ENCODE measurements around the gene NTM. TPM values are rescaled to one million over a fixed set of nuclear protein-coding genes. Genes with fewer than 3 reads are reported as not detected.
"Not testable (repeated sequence)": the region's sequence is repeated elsewhere in the genome, so short reads cannot be mapped to it uniquely, and the experiment has no call there.

The NTM gene
- total RNA-seq, 2 donors from 2014 or later, result 1.0 to 1.7 TPM

GRCh38 chr11:132054822-132055221 lies 684.4 kb downstream of the NTM start:
- intact Hi-C loops (cut with DNase I, micrococcal nuclease), result no loop called here
- DNase-seq (no peak), ATAC-seq (no peak)

DNA sequence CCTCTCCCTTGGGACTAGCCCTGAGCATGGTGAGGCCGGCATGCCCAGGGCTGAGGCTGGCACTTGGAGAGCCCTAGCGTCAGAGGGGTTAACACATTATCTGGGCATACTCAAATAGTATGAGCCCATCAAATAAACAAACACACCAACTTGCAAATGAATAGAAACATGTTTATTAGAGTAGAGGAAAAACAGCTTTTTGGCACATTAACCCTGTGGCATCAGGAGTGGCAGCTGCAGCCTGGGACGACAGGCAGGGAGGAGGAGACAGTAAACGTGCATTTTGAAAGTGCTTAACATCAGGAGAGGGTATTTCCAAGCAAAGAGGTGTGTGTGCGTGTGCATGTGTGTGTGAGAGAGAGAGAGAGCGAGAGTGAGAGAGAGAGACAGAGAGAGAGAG lies 684.9 kb downstream of the NTM start:
- no peak for DNase-seq
- intact Hi-C loops (cut with DNase I, micrococcal nuclease), result no loop called here
- ATAC-seq, result no peak

DNA sequence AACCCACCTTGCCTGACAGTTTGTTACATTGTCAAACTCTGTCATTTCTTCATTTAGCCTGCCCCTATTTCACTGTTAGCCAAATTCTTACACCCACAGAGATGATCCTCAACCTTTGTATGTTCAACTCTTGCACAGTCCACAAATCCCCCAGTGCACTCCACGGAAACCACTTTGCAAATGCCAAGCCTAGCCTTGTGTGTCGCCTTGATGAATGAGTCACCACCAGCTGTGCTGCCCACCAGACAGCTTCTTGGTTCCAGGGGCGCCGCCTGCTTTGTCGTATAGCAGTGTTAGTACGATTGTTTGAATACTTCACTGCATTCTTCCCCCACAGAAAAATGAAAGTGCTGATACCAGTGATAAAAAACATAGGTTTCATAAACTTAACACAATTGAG lies 686.3 kb downstream of the NTM start:
- intact Hi-C loops (cut with DNase I, micrococcal nuclease), result no loop called here

GRCh38 chr11:132057266-132057665 lies 686.9 kb downstream of the NTM start:
- DNase-seq (no peak), ATAC-seq (no peak)
- intact Hi-C loops (cut with DNase I, micrococcal nuclease), result no loop called here

More for the DNA sequence above, 686.3 kb downstream of the NTM start:
- peak in 1 of 2 donors; percentile 19 for DNase-seq
- no peak for ATAC-seq

- intact Hi-C loops (cut with DNase I, micrococcal nuclease), result no loop called here
- no peak for DNase-seq
- ATAC-seq, result peak; percentile 13
Measured at GRCh38 chr11:132058211-132058772, 687.9 kb downstream of the NTM start.

- no peak for DNase-seq
Measured at GRCh38 chr11:132060567-132060966, 690.2 kb downstream of the NTM start.

GRCh38 chr11:132062031-132062430 lies 691.6 kb downstream of the NTM start:
- ATAC-seq, result no peak
- intact Hi-C loops (cut with DNase I, micrococcal nuclease), result no loop called here
- no peak for DNase-seq

More at GRCh38 chr11:132060567-132060966, 690.2 kb downstream of the NTM start:
- ATAC-seq, result no peak
- intact Hi-C loops (cut with DNase I, micrococcal nuclease), result no loop called here

- DNase-seq, result no peak
Measured at GRCh38 chr11:132062541-132062940, 692.1 kb downstream of the NTM start.

GRCh38 chr11:132064987-132065620 lies 694.7 kb downstream of the NTM start:
- DNase-seq (no peak), ATAC-seq (no peak)
- intact Hi-C loops (cut with DNase I, micrococcal nuclease), result no loop called here

More at GRCh38 chr11:132062541-132062940, 692.1 kb downstream of the NTM start:
- no peak for ATAC-seq
- intact Hi-C loops (cut with DNase I, micrococcal nuclease), result no loop called here

DNA sequence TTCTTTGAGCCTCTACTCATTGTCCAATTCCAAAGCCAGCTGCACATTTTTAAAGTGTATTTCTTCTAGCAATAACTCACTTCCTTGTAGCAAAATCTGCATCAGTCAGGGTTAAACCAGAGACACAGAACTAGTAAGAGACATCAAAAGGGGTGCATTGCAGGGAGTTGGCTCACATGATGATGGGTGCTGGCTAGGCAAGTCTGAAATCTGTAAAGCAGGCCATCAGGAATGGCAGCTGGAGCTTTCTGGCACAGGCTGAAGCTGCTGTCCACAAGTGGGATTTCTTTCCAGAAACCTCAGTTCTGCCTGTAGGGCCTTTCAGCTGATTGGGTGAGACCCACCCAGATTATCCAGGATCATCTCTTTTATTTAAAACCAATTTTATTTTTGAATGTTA lies 698.1 kb downstream of the NTM start:
- DNase-seq (no peak), ATAC-seq (no peak)
- intact Hi-C loops (cut with DNase I, micrococcal nuclease), result no loop called here

GRCh38 chr11:132069593-132069992 lies 699.2 kb downstream of the NTM start:
- intact Hi-C loops (cut with DNase I, micrococcal nuclease); ATAC-seq; DNase-seq: not testable (repeated sequence)

- intact Hi-C loops (cut with DNase I, micrococcal nuclease); DNase-seq; ATAC-seq: not testable (repeated sequence)
Measured at GRCh38 chr11:132070907-132071306, 700.5 kb downstream of the NTM start.

- DNase-seq (no peak), ATAC-seq (no peak)
- intact Hi-C loops (cut with DNase I, micrococcal nuclease), result no loop called here
Measured at GRCh38 chr11:132072044-132072857, 701.8 kb downstream of the NTM start.

DNA sequence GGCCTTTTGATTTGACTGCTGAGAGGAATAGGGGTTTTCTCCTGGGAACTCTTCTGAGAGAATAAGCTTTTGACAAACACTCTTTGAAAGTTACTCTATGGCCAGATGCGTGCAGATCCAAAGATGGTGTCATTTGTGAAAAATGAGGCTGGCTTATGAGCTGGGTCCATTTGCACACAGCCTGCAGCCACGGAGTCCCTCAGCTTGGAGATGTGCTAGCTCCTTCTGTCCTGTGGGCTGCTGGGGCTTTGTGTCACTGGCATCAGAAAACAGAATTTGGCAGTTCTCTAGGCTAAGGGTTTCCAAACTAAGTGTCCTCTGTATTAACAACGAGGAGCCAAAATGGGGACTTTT lies 702.4 kb downstream of the NTM start:
- no peak for DNase-seq
- ATAC-seq, result no peak
- intact Hi-C loops (cut with DNase I, micrococcal nuclease), result no loop called here

GRCh38 chr11:132073787-132074186 lies 703.4 kb downstream of the NTM start:
- no peak for DNase-seq
- no peak for ATAC-seq
- intact Hi-C loops (cut with DNase I, micrococcal nuclease), result no loop called here

DNA sequence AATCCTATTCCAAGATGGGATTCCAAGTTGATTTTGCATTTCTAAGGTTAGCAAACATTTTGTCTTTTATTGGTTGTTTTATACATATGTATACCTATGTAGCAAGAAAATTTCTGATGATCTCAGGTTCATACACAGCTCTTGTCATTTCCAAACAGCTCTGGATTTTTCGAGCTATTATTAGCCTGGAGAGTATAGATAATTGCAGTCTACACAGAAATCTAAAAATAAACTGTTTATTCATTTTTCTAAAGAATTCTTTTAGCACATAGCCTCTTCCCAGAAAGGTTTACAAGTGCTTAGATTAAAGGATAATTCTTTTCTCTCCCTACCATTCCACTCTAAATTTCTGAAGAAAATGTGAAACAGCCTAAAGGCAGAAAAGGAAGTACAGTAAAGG lies 705.0 kb downstream of the NTM start:
- intact Hi-C loops (cut with DNase I, micrococcal nuclease), result no loop called here

GRCh38 chr11:132077416-132077815 lies 707.0 kb downstream of the NTM start:
- DNase-seq (no peak), ATAC-seq (no peak)
- intact Hi-C loops (cut with DNase I, micrococcal nuclease), result no loop called here

More for the DNA sequence above, 705.0 kb downstream of the NTM start:
- DNase-seq (no peak), ATAC-seq (no peak)

DNA sequence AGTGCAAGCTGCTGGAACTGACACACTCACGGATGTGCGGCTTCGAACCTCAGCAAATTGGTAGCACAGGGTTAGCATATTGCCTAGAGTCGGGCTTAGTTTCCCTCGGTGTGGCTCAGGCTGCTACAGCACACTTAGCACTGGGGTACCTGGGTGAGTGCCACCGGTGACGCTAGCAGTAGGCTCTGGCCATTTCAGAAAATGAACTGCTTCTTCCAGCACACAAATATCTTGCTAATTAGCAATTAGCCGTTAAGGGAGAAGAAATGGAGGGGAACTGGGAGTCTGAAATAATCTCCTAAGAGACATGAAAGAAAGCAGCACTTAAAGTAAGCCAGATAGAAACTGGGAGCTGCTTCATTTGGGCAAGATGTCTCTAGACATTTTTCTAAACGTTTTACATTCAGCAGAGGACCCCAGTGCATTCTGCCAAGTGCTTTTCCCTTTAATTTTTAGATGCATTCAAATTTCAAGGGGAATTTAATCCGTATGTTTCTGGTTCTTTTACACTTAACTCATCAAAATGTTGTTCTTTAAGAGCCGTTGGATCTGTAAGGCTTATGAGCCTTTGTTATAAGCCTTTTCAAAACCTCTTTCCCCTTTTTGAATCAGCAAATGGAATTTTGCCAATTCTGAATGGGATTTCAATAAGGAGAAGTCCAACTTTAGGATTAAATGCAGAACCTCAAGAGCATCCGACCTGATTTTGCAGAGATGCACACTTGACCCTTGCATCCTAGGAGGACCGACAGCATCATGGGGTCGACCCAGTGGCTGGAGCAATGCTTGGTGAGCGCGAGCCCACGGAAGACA lies 708.1 kb downstream of the NTM start:
- intact Hi-C loops (cut with DNase I, micrococcal nuclease), result no loop called here
- no peak for DNase-seq
- ATAC-seq, result no peak

DNA sequence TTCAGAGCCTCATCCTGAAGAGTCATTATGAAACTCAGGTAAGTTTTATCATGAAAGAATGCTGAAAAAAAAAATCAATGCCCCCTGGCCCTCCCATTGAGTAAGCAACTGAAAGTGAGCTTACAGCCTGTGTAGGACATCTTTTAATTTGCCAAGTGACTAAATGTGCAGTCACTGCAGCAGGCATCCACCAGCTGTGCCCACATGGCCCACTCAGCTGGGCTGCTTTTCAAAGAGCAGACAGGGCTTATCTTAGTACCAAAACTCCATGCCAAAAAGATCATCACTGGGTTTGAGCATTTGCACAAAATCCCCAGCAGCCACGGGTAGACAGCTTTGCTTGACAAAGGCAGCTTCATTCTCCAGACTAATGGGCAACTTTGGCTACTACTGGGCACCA lies 709.7 kb downstream of the NTM start:
- no peak for DNase-seq
- intact Hi-C loops (cut with DNase I, micrococcal nuclease), result no loop called here
- no peak for ATAC-seq
